Islet precursor cell (in vitro differentiated cells): ENCODE measurements around the gene ACSM4.
"Not testable (repeated sequence)": the region's sequence is repeated elsewhere in the genome, so short reads cannot be mapped to it uniquely, and the experiment has no call there.

Source experiments
- DNase-seq: peaks from one replicate; pipeline ENCODE4 v3.0.0-alpha.2; 2018

ACSM4 gene, protein sequence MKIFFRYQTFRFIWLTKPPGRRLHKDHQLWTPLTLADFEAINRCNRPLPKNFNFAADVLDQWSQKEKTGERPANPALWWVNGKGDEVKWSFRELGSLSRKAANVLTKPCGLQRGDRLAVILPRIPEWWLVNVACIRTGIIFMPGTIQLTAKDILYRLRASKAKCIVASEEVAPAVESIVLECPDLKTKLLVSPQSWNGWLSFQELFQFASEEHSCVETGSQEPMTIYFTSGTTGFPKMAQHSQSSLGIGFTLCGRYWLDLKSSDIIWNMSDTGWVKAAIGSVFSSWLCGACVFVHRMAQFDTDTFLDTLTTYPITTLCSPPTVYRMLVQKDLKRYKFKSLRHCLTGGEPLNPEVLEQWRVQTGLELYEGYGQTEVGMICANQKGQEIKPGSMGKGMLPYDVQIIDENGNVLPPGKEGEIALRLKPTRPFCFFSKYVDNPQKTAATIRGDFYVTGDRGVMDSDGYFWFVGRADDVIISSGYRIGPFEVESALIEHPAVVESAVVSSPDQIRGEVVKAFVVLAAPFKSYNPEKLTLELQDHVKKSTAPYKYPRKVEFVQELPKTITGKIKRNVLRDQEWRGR

GRCh38 chr12:7303772-7304171 lies at the start of gene ACSM4:
Gene ACSM4 (plus strand): TSS chr12:7304072. CDS start chr12:7304332, 260 bp downstream.
- no peak for DNase-seq

DNA sequence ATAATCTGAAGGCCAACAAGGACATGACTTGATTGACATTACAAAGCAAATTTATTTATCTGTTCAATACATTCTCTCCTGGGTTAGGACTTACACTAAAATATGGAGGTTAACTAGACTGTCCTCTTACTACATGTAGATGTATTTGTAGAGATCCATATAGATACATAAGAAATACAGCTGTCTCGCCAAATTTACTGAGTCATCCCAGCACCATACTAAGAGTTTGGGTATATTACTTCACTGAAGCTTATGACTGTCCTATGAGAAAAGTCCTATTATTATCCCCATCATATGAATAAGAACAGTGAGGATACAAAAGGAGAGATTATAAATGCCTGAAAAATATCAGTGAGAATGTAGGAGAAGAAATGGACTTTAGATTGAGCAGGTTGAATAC lies 44.8 kb upstream of the ACSM4 start:
- no peak for DNase-seq

GRCh38 chr12:7264538-7264937 lies 39.3 kb upstream of the ACSM4 start:
- DNase-seq, result no peak

DNA sequence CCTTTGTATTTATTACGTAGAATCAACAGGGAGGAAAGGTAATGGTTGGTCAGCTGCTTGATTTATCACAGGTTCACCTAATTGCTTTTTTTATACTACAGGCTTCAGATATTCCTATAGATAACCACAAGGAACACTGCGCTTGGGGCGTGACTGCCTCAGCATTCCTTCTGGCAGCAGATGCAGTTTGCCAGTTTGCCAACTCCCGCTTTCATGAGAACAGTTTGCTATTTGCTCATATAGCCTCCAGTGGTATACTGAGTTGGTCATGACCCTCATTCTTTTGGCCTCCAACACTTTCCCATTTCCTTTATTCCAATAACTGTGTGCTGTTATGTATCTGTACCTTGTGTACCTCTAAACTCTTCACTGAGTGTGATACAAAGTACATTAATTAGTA lies 38.6 kb upstream of the ACSM4 start:
- no peak for DNase-seq

- no peak for DNase-seq
Measured at GRCh38 chr12:7269273-7269672, 34.6 kb upstream of the ACSM4 start.

GRCh38 chr12:7271893-7272514 lies 31.9 kb upstream of the ACSM4 start:
- no peak for DNase-seq

DNA sequence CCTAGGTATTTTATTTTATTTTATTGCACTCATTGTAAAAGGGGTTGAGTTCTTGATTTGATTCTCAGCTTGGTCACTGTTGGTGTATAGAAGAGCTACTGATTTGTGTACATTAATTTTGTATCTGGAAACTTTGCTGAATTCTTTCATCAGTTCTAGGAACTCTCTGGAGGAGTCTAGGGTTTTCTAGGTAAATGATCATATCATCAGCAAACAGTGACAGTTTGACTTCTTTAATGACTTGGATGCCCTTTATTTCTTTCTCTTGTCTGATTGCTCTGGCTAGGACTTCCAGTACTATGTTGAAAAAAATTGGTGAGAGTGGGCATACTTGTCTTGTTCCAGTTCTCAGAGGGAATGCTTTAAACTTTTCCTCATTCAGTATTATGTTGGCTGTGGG lies 28.4 kb upstream of the ACSM4 start:
- DNase-seq, result not testable (repeated sequence)

DNA sequence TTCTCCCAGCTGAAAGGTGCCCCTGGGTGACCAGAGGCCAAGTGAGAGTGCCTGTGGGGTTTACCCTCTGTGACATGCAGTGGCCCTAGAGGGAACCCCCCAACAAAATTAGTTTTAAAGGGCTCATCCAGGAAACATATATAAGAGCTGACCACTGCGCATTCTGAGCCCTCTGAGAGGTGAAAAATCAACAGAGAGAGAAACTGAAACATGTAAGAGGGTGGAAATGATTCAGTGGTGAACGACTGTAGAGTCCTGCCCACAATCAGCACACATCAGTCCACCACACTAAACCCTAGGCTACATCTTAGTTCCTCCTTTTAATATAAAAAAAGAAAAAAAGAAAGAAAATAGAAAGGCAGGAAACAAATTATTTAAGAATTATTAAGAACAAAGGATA lies 21.0 kb upstream of the ACSM4 start:
- DNase-seq, result no peak

GRCh38 chr12:7289743-7290142 lies 14.1 kb upstream of the ACSM4 start:
- DNase-seq, result no peak

GRCh38 chr12:7290588-7290987 lies 13.3 kb upstream of the ACSM4 start:
- DNase-seq, result not testable (repeated sequence)

GRCh38 chr12:7292300-7292699 lies 11.6 kb upstream of the ACSM4 start:
- DNase-seq, result no peak

DNA sequence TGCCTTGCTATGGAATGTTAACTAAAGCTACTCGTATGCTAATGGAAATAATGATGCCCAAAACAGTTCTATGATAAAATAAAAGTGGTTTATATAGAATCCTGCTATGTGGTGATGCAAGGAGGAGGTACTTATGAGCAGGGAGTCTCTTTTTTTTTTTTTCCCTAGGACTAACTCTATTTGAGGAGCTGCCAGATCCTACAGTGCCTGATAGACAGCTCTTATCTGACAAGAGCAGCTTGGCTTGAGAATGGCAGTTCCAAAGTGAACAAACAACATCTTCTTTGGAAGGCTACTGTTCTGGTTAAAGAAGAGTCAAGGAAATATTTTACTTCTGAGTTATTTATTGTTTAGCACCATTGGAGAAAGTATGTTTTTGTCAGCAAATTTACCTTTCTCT lies 10.2 kb upstream of the ACSM4 start:
- DNase-seq, result no peak

DNA sequence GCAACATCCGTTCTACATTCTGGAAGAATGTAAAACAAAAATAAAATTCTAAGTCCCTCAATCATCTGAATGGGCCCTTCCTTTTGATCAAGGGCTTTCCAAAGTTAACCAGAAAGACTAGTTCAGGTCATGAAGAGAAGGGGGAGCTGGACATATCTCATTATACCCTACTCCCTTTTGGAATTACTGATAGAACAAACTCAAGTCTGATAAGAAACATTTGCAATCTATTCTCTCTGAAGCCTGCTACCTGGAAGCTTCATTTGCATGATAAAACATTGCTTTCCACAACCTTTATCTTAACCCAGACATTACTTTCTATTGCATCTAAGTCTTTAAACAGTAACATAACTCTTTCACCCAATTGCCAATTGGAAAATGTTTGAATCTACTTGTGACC lies 8.3 kb upstream of the ACSM4 start:
- DNase-seq, result no peak

DNA sequence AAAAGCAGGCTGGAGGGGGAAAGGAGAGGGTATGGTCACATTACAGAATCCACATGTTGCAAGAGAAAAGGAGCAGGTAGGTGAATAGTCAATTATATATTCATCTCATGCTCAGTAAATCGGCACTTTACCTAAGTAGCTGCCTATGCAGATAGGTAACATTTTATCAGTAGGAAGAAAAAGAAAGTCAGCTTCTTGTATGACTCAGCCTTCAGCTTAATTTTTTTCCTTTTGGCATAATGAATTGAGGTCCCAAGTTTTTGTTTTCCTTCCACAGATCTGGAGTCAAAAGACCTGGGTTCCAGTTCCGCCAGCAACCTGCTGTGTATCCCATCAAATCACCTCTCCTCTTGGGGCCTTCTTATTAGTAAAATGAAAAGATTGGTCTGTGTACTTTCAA lies 6.0 kb upstream of the ACSM4 start:
- no peak for DNase-seq

DNA sequence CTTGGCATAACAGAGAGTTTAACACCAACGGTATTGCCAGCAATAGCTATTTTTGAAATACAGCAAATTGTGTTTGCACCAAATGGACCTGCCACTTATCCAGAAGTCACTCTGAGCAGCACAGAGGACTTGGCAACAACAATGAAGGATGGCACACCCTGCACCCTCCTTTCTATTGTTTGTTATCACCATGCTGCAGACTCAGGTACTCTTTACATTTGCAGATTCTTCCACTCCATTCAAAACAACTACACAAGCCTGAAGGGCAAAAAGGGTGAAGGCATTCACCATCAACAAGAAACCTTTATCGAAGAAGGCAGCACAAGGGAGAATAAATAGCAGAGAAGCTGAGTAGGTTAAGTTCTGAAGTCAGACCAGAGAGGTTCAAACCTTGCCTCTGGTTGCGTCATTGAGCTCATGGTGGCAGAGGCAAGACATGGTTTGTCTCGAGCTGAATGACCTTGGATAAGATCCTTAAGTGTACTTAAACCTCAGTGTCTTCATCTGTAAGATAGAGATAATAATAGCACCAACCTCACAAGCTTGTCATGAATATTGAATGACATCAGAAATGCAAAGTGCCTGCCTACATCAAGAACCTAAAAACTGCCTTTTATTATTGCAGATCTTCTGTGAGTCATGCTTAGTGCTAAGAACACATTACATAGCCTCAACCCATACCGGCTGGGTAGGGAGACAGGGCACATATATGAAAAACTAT lies 1.4 kb upstream of the ACSM4 start:
- no peak for DNase-seq

DNA sequence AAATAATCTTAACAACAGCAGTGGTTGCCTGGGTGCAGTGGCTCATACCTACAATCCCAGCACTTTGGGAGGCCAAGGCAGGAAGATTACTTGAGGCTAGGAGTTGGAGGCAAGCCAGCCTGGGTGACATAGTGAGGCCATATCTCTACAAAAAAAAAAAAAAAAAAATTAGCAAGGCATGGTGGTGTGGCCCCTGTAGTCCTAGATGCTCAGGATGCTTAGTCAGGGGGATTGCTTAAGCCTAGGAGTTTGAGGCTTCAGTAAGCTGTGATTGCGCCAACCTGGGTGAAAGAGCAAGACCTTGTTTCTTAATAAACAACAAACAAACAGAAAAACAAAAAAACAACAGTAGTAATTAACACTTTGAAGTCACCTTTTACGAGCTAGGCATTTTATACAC lies 642 bp upstream of the ACSM4 start:
- DNase-seq, result no peak

DNA sequence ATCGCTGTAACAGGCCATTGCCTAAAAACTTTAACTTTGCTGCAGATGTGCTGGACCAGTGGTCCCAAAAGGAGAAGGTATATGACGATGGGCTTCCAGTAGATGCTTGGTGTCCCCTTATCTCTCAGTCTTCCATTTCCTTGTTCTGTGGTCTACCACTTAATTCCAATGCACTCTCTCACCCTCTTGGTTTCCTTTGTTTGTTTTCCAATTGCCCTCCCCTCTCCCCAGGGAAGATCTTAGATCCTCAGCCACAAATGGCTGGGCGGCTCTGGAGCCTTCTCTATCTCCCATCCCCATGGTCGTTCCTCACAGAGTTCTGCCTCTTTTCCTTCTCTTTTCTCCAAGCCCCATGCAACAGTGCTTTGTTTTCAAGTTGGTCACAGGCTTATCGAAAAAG lies 584 bp downstream of the ACSM4 start:
- no peak for DNase-seq

GRCh38 chr12:7310070-7310469 lies 6.2 kb downstream of the ACSM4 start:
- DNase-seq, result no peak

- no peak for DNase-seq
Measured at GRCh38 chr12:7319930-7320329, 16.1 kb downstream of the ACSM4 start.

GRCh38 chr12:7321624-7322023 lies 17.8 kb downstream of the ACSM4 start:
- DNase-seq, result no peak

- no peak for DNase-seq
Measured at GRCh38 chr12:7322599-7322998, 18.7 kb downstream of the ACSM4 start.

GRCh38 chr12:7324176-7324575 lies 20.3 kb downstream of the ACSM4 start:
- DNase-seq, result no peak

- no peak for DNase-seq
Measured at GRCh38 chr12:7327918-7328317, 24.0 kb downstream of the ACSM4 start.

- not testable (repeated sequence) for DNase-seq
Measured at GRCh38 chr12:7337790-7338189, 33.9 kb downstream of the ACSM4 start.
